HL-60/S4 treated with phorbol 12-myristate 13-acetate at 8.2 ng/mL for 4 days and 3 days (cell line): ENCODE data around the gene SHH.

Experiments
- in situ Hi-C: fragments of 300-500 bp; cut with MboI; formaldehyde crosslinking; loops from 2 replicates; pipeline ENCODE4 v1.15.0; 2022; ENCODE audit warnings: low sequenced_read_pairs

The SHH gene

DNA sequence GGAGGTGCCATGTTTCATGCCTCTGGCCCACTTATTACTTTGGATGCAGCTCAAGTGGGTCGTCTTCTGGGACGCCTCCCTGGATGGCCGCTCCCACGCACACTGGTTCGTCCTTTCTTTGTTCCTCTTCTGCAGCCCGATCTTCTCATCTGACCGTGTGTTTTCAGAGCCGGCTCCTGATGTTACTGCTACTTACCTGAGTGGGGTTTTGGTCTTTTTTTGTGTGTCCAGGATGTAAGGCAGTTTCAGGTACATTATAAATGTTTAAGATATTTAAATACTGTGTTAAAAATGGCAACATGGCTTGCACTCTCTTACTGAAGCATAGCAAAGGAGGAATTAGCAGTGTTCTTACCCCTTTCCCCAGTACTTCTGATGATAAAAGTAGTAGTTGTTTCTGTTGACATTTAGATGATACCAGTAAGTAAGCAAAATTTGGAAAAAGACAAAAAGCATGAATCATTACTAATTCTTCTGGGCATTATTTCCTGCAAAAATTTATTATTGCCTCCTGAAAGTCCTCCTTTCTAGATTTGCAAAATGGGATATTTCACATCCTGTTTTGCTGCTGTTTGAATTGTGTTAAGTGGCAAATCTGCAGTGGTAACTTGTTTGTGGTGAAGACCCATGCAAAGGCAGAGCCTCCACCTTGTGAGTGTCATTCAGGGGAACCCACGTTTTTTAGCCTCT lies 59.4 kb downstream of the SHH start:
- in situ Hi-C loops: loop anchor here (25.0 kb wide), 1 partner anchor 366 kb away; no protein-coding TSS in a partner anchor

DNA sequence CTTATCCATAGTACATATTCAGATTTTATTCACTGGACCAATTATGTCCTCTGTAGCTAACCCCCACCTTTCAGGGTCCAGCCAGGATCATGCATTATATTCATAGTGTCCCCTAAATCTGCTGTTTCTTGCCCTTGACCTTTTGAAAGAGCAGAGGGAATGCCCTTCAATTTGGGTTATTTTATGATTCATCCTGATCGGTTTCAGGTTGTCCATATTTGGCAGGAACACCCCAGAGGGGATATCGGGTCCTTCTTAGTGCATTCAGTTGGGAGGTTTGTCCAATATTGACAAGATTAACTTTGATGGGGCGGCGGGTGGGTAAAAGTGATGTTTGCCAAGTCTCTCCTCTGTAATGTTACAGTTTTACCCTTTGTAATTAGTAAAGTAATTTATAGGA lies 60.9 kb downstream of the SHH start:
- in situ Hi-C loops: loop anchor here (25.0 kb wide), 1 partner anchor 364 kb away; no protein-coding TSS in a partner anchor

DNA sequence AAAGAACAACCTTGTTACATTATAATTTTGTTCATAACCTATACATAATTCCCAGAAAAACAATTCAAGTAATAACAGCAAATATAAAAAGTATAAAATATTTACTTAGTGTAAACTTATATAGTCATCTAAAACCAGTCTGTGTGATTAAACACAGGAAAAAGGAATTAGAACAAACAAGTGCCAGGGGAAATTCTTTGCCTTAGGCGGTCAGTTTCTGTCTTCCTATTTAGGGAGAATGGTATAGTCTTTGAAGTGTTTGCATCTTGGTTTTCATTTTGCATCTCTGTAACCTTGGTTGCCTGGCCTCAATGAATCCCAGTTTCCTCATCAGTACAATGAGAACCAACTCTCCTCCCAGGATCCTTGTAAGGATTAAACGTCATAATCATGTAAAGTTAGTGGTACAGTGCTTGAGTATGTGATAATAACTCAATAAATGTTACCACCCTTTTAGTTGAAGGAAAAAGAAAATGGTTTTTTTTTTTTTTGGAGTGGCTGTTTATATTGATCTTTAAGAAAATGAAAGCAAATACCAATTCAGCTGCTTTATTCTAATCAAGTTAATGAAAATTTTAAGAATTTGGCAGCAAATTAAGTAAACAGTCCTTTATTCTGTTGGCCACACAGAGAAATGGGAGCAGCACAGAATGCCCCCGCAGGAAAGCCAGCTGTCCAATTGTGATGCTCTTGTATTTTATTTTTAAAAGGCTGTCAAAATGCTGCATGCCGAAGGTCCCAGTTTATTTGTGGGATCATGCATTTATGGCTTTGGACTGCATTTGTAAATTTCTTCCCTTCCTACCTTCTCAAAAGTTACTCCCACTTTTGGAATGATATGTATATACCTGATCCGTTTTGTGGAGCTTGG lies 61.8 kb downstream of the SHH start:
- in situ Hi-C loops: loop anchor here (25.0 kb wide), 1 partner anchor 363 kb away; no protein-coding TSS in a partner anchor
